Liver (tissue), 9 donors: ENCODE data around the gene RAB17. TPM values are rescaled to one million over a fixed set of nuclear protein-coding genes. Genes with fewer than 3 reads are reported as not detected.

Experiments used
- DNase-seq: peaks from one replicate; pipeline ENCODE4 v3.0.0-alpha.2; 2017; ENCODE audit warnings: low spot score
- H3K27ac ChIP-seq, 2 donors: one replicate each; pipeline ENCODE4 v1.7.0; 2013; ENCODE audit warnings: inconsistent platforms in 2 of 2, low read length in 2 of 2, control low read depth in 1 of 2, low read depth in 1 of 2, mild to moderate bottlenecking in 1 of 2
- H3K27me3 ChIP-seq, 4 donors: one replicate each; pipeline versions ENCODE4 v1.6.1 to v1.7.0; 2013; ENCODE audit warnings: low read length in 3 of 4, inconsistent platforms in 1 of 4, mild to moderate bottlenecking in 1 of 4, moderate library complexity in 1 of 4; ENCODE audit not compliant: control insufficient read depth in 4 of 4, insufficient read depth in 4 of 4
- H3K36me3 ChIP-seq, 4 donors: one replicate each; pipeline versions ENCODE4 v1.6.1 to v1.7.0; 2013; ENCODE audit warnings: low read length in 3 of 4, mild to moderate bottlenecking in 3 of 4, low read depth in 1 of 4, moderate library complexity in 1 of 4; ENCODE audit not compliant: control insufficient read depth in 4 of 4, insufficient read depth in 3 of 4
- H3K4me1 ChIP-seq, 4 donors: one replicate each; pipeline versions ENCODE4 v1.6.1 to v1.7.0; 2013; ENCODE audit warnings: low read length in 3 of 4, mild to moderate bottlenecking in 3 of 4, moderate library complexity in 1 of 4; ENCODE audit not compliant: control insufficient read depth in 4 of 4, insufficient read depth in 4 of 4
- H3K4me3 ChIP-seq, 3 donors: one replicate each; pipeline versions ENCODE4 v1.6.1 to v1.7.0; 2013; ENCODE audit warnings: low read length in 3 of 3, control low read depth in 1 of 3, low read depth in 1 of 3, mild to moderate bottlenecking in 1 of 3
- H3K9ac ChIP-seq, 2 donors: one replicate each; pipeline ENCODE4 v1.7.0; 2013; ENCODE audit warnings: low read length in 2 of 2, mild to moderate bottlenecking in 2 of 2, moderate library complexity in 2 of 2, control low read depth in 1 of 2, low read depth in 1 of 2
- H3K9me3 ChIP-seq, 4 donors: one replicate each; pipeline versions ENCODE4 v1.6.1 to v1.7.0; 2013; ENCODE audit warnings: low read length in 3 of 4; ENCODE audit not compliant: control insufficient read depth in 4 of 4
- ATF3 ChIP-seq: IDR thresholded peaks from 2 replicates; pipeline ENCODE4 v1.6.1; 2016; ENCODE audit warnings: antibody characterized with exemption
- CTCF ChIP-seq: fragments of 150-350 bp; IDR thresholded peaks from 2 replicates; pipeline ENCODE4 v1.5.1; 2017; ENCODE audit warnings: improper control_type of control experiment, low read depth, low read length; ENCODE audit not compliant: missing input control
- EGR1 ChIP-seq, 2 donors: IDR thresholded peaks; 2 replicates each; pipeline ENCODE4 v1.6.1; 2016 to 2018; ENCODE audit warnings: antibody characterized with exemption in 2 of 2, low read depth in 2 of 2
- FOXA1 ChIP-seq: IDR thresholded peaks from 2 replicates; pipeline ENCODE4 v1.6.1; 2016; ENCODE audit warnings: antibody characterized with exemption
- FOXA2 ChIP-seq: IDR thresholded peaks from 2 replicates; pipeline ENCODE4 v1.6.1; 2016; ENCODE audit warnings: antibody characterized with exemption
- GABPA ChIP-seq, 2 donors: IDR thresholded peaks in 1 of 2; conservative IDR thresholded peaks in 1 of 2; 2 replicates each; pipeline ENCODE4 v1.6.1; 2016; ENCODE audit warnings: antibody characterized with exemption in 2 of 2, mild to moderate bottlenecking in 1 of 2, moderate library complexity in 1 of 2
- HNF4A ChIP-seq, 2 donors: conservative IDR thresholded peaks; 2 replicates each; pipeline ENCODE4 v1.6.1; 2016; ENCODE audit warnings: antibody characterized with exemption in 2 of 2, mild to moderate bottlenecking in 2 of 2
- HNF4G ChIP-seq: IDR thresholded peaks from 2 replicates; pipeline ENCODE4 v1.6.1; 2016; ENCODE audit warnings: antibody characterized with exemption
- JUND ChIP-seq, 2 donors: IDR thresholded peaks; 2 replicates each; pipeline ENCODE4 v1.6.1; 2016; ENCODE audit warnings: antibody characterized with exemption in 2 of 2
- MAX ChIP-seq: IDR thresholded peaks from 2 replicates; pipeline ENCODE4 v1.6.1; 2016; ENCODE audit warnings: antibody characterized with exemption
- NR2F2 ChIP-seq: IDR thresholded peaks from 2 replicates; pipeline ENCODE4 v1.6.1; 2016; ENCODE audit warnings: antibody characterized with exemption
- RAD21 ChIP-seq, 2 donors: IDR thresholded peaks; 2 replicates each; pipeline ENCODE4 v1.6.1; 2016; ENCODE audit warnings: antibody characterized with exemption in 2 of 2, mild to moderate bottlenecking in 2 of 2
- REST ChIP-seq: IDR thresholded peaks from 2 replicates; pipeline ENCODE4 v1.6.1; 2016; ENCODE audit warnings: antibody characterized with exemption, mild to moderate bottlenecking
- RXRA ChIP-seq, 2 donors: IDR thresholded peaks; 2 replicates each; pipeline ENCODE4 v1.6.1; 2017 to 2018; ENCODE audit warnings: antibody characterized with exemption in 2 of 2, mild to moderate bottlenecking in 1 of 2
- SP1 ChIP-seq: IDR thresholded peaks from 2 replicates; pipeline ENCODE4 v1.6.1; 2018; ENCODE audit warnings: antibody characterized with exemption, mild to moderate bottlenecking
- TAF1 ChIP-seq: conservative IDR thresholded peaks from 2 replicates; pipeline ENCODE4 v1.6.1; 2016; ENCODE audit warnings: antibody characterized with exemption, mild to moderate bottlenecking
- YY1 ChIP-seq: IDR thresholded peaks from 2 replicates; pipeline ENCODE4 v1.6.1; 2016; ENCODE audit warnings: antibody characterized with exemption, mild to moderate bottlenecking
- ZBTB33 ChIP-seq: IDR thresholded peaks from 2 replicates; pipeline ENCODE4 v1.6.1; 2016; ENCODE audit warnings: antibody characterized with exemption
- WGBS: extraction: QIAGEN DNeasy Blood & Tissue Kit; methylation state at CpG from one replicate; pipeline ENCODE4 v1.1.7; 2013; 5-methylcytosine and 5-hydroxymethylcytosine counted together
- polyA plus RNA-seq, 2 donors: library from polyadenylated mRNA; stranded (reverse) in 1 of 2; unstranded in 1 of 2; fragments of 200-250 nt in 1 of 2; fragments of >200 nt in 1 of 2; fragmentation: Nextera tagmentation in 1 of 2; extraction: Ambion mirVana in 1 of 2; gene quantifications; one replicate each; pipeline versions ENCODE4 v1.2.1 to v1.2.3, GENCODE V29; 2013 to 2015
- total RNA-seq, 2 donors: library from RNA; depleted of rRNA; stranded (reverse); fragments of >200 nt; gene quantifications; one replicate each; pipeline ENCODE4 v1.2.3, GENCODE V29; 2014
- donor health status: healthy.
- donor health status: healthy.
- donor health status: healthy.
- donor health status: healthy.
- donor health status: healthy.

RAB17 gene
- total and polyA plus RNA-seq, 4 donors: 17.8 to 96.5 (median 74.9) TPM

GRCh38 chr2:237593596-237594320 lies 3.2 kb upstream of the RAB17 start:
- no peaks in the 10 kb centered on the region for H3K9me3 ChIP-seq
- peaks cover 12 to 35% (median 23%) of the 10 kb centered on the region in 4 donors for H3K4me1 ChIP-seq
- DNase-seq: no peak
- H3K27me3 ChIP-seq: no peaks in the 10 kb centered on the region
- WGBS: 96% methylated on average over 17 of the region's 17 CpGs
- no peak overlapping the region for H3K4me3 ChIP-seq
- H3K36me3 ChIP-seq: no peaks in the 10 kb centered on the region
- H3K27ac ChIP-seq: no peak overlapping the region
- no peak for TF ChIP-seq RXRA (IDR thresholded peaks at IDR 0.05)
- no peak for TF ChIP-seq ATF3
- TF ChIP-seq ZBTB33: no peak
- TF ChIP-seq FOXA2: no peak
- TF ChIP-seq REST: no peak
- no peak for TF ChIP-seq HNF4G
- TF ChIP-seq HNF4A (conservative IDR thresholded peaks at IDR 0.05): no peak
- no peak for TF ChIP-seq YY1
- TF ChIP-seq NR2F2: no peak
- TF ChIP-seq MAX: no peak
- TF ChIP-seq SP1: no peak
- no peak for TF ChIP-seq RAD21 (IDR thresholded peaks at IDR 0.05)
- TF ChIP-seq TAF1: no peak
- TF ChIP-seq GABPA (IDR thresholded peaks at IDR 0.05 in 1 of 2, conservative IDR thresholded peaks at IDR 0.05 in 1 of 2): no peak
- no peak for TF ChIP-seq CTCF
- TF ChIP-seq EGR1 (IDR thresholded peaks at IDR 0.05; ENCODE audit: low read depth in 2 of 2): no peak
- TF ChIP-seq FOXA1: no peak
- no peak for TF ChIP-seq JUND (IDR thresholded peaks at IDR 0.05)
- no peak overlapping the region for H3K9ac ChIP-seq
